DMS114 treated with DMSO at 0.1 percent for 48 hours (cell line): ENCODE results near the gene SMYD3.

Source experiments
- DNase-seq: peaks from one replicate; lab custom pipeline; 2025; ENCODE audit not compliant: unreplicated experiment; lab: John Stamatoyannopoulos, UW

Gene SMYD3

DNA sequence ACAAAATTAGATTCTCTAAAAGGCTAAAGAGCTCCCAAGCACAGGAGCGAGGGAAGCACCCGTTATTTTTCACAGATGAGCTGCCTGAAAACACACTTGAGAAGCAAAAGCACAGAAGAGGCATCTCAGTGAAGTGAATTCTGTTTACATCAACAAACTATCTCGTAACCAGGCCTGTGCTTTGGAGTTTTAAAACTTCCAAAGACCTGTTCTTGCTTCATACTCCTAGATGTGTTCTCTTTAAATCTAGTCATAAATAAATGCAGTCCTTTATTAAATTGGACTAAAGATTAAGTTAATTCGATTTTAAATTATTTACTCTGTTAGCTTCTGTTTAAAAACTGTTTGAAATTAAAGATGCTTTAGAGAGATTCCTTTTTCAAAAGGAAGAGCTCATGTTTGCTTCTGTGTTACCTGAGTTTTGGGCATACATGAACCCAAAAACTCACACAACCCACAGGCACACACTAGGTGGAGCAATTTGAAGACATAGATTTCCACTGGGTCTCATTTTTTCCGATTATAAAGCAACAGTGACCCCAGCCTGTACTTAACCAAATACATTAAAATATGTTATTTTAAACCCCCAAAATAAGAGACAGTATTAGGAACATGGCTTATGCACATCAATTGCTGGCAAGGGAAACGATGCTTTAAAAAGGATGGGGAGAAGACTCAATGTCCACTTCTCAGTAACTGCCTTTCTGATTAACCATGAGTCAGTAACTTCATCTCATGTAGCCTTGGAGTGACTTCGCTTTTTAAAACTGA lies 648.2 kb downstream of the SMYD3 start:
- DNase-seq = no peak

DNA sequence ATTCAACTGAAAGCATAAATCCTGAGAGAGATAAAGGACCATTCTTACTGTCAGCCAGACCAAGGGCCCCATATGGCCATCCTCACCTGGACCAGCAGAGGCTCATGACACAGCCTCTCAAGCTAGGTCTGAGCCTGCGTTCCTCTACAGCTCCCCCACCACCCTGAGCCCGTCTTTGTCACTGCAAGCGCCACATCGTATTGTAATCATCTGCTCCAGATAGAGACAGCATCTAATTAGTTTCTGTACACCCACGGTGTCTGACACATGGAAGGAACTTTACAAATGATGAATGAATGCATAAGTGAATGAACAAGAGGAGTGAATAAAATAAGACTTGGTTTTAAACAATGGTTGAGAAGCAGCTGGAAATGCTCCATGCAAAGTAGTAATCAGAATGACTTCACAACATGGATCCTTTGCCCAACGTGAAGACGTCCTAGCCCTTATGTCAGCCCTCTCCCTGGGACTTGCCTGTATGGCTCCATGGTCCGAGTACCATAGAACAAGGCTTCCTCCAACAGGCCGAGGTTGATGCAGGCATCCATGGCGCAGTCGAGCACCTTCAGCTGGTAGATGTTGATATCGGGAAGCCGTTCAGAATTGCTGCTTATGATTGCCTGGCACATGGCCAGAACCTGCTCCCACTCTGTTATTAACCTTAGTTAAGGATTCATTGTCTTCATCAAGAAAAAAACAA lies 648.9 kb downstream of the SMYD3 start:
- no peak for DNase-seq

DNA sequence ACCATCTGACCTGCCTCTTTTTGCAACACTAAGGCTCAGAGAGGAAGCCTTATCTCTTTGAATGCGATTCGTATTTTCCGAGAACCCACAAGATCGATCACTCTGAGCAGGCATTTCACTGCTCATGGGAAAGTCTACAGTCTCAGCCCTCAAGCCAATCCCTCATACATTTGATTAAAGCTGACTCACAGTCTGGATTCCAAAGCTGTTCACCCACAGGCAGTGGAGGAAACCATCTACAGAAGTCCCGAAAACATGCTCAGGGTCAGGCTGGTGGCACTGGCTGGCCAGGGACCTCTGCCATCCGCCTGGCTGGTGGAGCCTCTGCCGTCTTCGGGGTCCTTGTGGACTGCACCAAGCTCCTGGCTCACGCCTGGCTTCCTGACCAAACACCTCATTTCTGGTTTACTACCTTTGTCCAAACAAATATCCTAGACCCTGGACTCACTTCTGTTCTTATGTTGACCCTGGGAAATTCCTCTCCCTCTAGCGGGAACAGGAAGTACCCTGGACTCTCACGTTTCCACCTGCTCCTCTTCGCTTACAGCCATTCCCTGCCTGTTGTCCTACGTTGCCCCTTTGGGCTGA lies 650.0 kb downstream of the SMYD3 start:
- no peak for DNase-seq

- DNase-seq = no peak
Measured at GRCh38 chr1:245855846-245856730, 651.0 kb downstream of the SMYD3 start.

DNA sequence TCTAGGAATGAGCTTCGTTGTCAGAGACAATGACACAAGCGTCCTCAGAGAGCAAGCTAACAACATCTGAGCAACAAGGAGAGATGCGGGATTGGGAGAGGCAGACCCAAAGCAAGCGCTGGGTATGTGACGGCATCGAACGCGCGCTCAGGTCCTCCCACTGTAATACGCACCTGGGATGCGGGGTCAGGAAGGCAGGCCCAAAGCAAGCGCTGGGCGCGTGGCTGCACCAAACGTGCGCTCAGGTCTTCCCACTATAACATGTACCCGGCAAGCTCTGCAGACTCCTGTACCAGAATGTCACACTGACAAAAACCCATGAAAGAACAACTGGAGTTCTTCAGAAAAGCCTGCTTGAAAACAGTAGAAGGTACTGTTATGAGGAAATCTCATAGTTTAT lies 653.8 kb downstream of the SMYD3 start:
- no peak for DNase-seq

- DNase-seq = no peak
Measured at GRCh38 chr1:245843101-245843500, 664.0 kb downstream of the SMYD3 start.

GRCh38 chr1:245842106-245842505 lies 665.0 kb downstream of the SMYD3 start:
- no peak for DNase-seq

GRCh38 chr1:245840971-245841370 lies 666.1 kb downstream of the SMYD3 start:
- no peak for DNase-seq

DNA sequence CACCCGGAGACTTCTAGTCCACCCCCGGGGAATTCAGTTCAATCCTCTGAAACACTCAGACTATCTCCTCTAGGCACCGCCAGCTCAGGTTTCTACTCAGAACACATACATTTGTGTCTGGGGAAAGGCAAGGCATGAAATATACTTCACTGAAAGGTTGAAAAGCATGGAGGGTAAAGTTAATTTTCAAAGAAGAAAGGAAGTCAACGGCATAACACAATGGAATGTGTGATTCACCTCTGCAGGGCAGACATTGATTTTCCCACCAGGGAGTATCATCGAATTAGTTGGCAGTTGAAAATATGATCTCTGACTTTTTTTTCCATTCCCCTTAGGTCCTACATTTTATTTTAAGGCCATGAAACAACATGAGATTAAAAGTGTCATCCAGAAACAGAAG lies 669.4 kb downstream of the SMYD3 start:
- DNase-seq = no peak

DNA sequence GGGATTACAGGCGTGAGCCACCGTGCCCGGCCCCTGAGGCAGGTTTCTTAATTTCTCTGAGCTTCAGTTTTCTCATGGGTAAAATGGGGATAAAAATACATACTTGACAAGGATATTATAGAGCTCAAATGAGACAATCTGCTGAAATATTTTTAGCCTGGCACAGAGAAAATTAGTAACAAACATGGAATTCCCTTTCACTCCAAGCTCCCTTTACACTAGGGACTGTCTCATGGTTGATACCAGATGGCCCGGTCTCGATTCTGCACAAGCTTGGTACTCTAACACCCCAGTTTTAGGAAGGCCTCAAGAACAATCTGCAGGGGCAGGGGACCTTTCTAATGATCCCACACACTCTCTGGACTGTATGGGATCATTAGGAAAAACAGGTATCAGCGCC lies 671.7 kb downstream of the SMYD3 start:
- no peak for DNase-seq

- DNase-seq = no peak
Measured at GRCh38 chr1:245834002-245834401, 673.1 kb downstream of the SMYD3 start.

DNA sequence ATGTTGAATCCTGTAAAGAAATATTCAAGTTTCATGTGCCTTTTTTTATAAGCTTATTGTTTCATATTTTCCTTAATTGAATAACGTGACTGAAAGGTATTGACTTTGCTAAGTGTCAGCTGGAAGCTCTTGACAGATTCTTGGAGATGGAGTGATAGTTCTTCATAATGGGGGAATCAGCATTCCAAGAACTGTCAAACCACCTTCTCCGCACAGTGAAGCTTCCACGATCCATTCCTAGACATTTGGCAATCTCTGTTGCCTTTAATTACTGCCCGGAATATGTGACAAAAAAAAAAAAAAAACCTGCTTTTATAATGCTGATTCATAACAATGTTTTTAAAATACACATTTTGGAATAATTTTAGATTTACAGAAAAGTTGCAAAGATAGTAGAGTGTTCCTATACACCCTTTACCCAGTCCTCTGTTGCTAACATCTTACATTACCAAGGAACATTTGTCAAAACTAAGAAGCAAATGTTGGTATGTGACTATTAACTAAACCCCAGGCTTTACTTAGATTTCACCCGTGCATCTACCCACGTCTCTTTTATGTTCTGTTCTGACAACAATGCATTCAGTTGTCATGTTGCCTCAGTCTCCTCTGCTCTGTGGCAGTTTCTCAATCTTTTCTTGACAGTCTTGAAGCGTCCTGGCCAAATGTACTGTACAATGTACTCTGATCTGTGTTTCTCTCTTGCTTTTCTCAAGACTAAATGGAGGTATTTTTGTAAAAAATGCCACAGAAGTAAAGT lies 674.1 kb downstream of the SMYD3 start:
- no peak for DNase-seq

GRCh38 chr1:245831518-245831917 lies 675.6 kb downstream of the SMYD3 start:
- no peak for DNase-seq

- DNase-seq = no peak
Measured at GRCh38 chr1:245829826-245830225, 677.3 kb downstream of the SMYD3 start.

- DNase-seq = no peak
Measured at GRCh38 chr1:245829194-245829593, 677.9 kb downstream of the SMYD3 start.

GRCh38 chr1:245827301-245827700 lies 679.8 kb downstream of the SMYD3 start:
- DNase-seq = no peak

DNA sequence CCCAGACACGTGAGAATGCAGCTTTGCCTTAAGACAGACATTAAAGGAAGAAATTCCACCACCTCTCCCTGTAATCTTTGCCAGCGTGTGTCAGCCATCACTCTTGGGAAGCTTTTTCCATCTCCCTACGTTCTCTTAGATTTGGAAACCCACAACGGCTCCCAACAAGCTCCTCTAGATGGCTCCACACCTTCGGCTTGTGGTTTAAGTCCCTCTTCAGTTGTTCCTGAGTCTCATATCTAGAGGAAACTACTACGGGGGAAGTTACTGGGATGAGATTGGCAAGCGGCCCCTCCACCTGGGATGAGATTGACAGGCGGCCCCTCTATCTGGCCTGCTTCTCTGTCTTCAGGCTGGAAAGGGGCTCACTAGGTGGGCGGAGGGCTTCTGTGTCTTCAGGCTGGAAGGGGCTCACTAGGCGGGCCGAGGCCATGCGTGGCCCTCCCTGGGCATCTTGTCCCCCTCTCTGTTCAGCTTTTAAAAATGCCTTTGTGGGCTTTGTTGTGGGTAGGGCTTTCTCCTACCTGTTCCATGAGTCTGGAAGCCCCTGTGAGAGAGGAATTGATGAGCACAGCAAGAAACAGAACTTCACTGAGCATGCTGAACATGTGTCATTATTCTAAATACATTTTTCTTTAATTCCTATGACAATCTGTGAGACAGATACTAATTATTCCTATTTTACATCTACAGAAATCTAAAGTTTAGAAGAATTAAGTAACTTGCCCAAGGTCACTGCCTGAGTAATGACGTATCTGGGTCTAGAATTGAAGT lies 681.8 kb downstream of the SMYD3 start:
- DNase-seq = no peak

GRCh38 chr1:245823408-245824147 lies 683.5 kb downstream of the SMYD3 start:
- no peak for DNase-seq

GRCh38 chr1:245822996-245823395 lies 684.1 kb downstream of the SMYD3 start:
- no peak for DNase-seq
